Brain (organoid and tissue), 1 donor: ENCODE data around the gene AKT3. TPM values are rescaled to one million over a fixed set of nuclear protein-coding genes. Genes with fewer than 3 reads are reported as not detected.

Experiments used
- polyA plus RNA-seq: library from polyadenylated mRNA; stranded (reverse); fragments of 350-450 nt; fragmentation: Illumina TruSeq; extraction: RNeasy Lipid Tissue Mini Kit (QIAGEN cat#74804); gene quantifications from one replicate; pipeline ENCODE4 v1.2.3, GENCODE V29; 2015; ENCODE audit warnings: low read depth, low replicate concordance; ENCODE audit not compliant: insufficient read depth

The AKT3 gene
- polyA plus RNA-seq, 1 donor from 2014 or later = 30.5 TPM

Other genes starting within 250 kb of the AKT3 start
- 27.4 TPM for gene ZBTB18, start 201.0 kb upstream of the AKT3 start, polyA plus RNA-seq